Prostate gland (tissue), 2 donors: ENCODE data around the gene SLC22A13.

Source experiments
- POLR2A ChIP-seq: fragments of 450-650 bp; IDR thresholded peaks from one replicate; pipeline ENCODE4 v1.6.1; 2016; ENCODE audit warnings: antibody characterized with exemption, mild to moderate bottlenecking
- TF ChIP-seq, protein P1 (sequence below), 4 experiments: fragments of 200-600 bp in 2 of 4; fragments of 450-650 bp in 2 of 4; sonication (generic) in 2 of 4; IDR thresholded peaks; 1 replicate in 3 of 4; 2 replicates in 1 of 4; pipeline ENCODE4 v1.5.1; 2016 to 2019; ENCODE audit warnings: antibody characterized with exemption in 4 of 4, mild to moderate bottlenecking in 2 of 4, moderate library complexity in 2 of 4

DNA sequence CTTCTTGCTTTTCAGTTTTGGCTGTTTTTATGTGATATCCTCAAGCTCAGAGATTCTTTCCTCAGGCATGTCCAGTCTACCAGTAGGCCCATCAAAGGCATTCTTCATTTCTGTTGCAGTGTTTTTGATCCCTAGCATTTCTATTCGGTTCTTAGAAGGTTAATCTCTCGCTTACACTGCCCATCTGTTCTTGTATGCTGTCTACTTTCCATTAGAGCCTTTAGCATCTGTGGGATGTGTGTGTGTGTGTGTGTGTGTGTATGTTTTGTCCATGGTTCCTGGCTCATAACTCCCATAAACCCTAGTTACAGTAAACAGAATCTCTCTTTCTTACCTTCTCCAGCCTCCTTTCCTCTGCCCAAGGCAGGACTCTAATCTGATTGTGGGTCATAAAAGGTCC lies 5.1 kb upstream of the SLC22A13 start:
- TF ChIP-seq POLR2A = no peak
- TF ChIP-seq, protein P1, sequence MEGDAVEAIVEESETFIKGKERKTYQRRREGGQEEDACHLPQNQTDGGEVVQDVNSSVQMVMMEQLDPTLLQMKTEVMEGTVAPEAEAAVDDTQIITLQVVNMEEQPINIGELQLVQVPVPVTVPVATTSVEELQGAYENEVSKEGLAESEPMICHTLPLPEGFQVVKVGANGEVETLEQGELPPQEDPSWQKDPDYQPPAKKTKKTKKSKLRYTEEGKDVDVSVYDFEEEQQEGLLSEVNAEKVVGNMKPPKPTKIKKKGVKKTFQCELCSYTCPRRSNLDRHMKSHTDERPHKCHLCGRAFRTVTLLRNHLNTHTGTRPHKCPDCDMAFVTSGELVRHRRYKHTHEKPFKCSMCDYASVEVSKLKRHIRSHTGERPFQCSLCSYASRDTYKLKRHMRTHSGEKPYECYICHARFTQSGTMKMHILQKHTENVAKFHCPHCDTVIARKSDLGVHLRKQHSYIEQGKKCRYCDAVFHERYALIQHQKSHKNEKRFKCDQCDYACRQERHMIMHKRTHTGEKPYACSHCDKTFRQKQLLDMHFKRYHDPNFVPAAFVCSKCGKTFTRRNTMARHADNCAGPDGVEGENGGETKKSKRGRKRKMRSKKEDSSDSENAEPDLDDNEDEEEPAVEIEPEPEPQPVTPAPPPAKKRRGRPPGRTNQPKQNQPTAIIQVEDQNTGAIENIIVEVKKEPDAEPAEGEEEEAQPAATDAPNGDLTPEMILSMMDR (IDR thresholded peaks at IDR 0.05) = no peak
